ENCODE results near the gene BET1. TPM values are rescaled to one million over a fixed set of nuclear protein-coding genes. Genes with fewer than 3 reads are reported as not detected.

The BET1 gene
- total RNA-seq, 1 experiment from 2014 or later: 17.2 TPM

- Histone ChIP-seq H3K4me1 (ENCODE audit: control insufficient read depth in 1 of 2, insufficient read depth in 2 of 2, low read length in 2 of 2) (no peaks in the 10 kb centered on the region), H3K4me3 (replicated peaks in 1 of 2; ENCODE audit: low read depth in 1 of 2, low read length in 2 of 2) (no peak overlapping the region), H2AFZ (ENCODE audit: low read depth, low read length, poor library complexity, severe bottlenecking) (no peak overlapping the region), H3K9me3 (ENCODE audit: control insufficient read depth in 1 of 2, insufficient read depth in 1 of 2, low read depth in 1 of 2, low read length in 2 of 2) (no peaks in the 10 kb centered on the region), H3K9ac (ENCODE audit: low read length) (no peak overlapping the region), H3K27ac (ENCODE audit: low read depth, low read length) (no peak overlapping the region), H3K9me2 (ENCODE audit: insufficient read depth) (no peaks in the 10 kb centered on the region), H3K27me3 (ENCODE audit: insufficient read depth, low read length) (peaks cover 20% of the 10 kb centered on the region; the same call in 1 of the 2 replicates), H3K79me2 (ENCODE audit: insufficient read depth, low read length) (no peaks in the 10 kb centered on the region), H3K4me2 (ENCODE audit: low read length) (no peak overlapping the region), H3K36me3 (ENCODE audit: control insufficient read depth in 1 of 2, insufficient read depth in 2 of 2, low read length in 2 of 2) (no peaks in the 10 kb centered on the region), H4K20me1 (ENCODE audit: insufficient read depth) (no peaks in the 10 kb centered on the region)
- ChIA-PET CTCF (no interaction called here), POLR2A (no interaction called here), RAD21 (ENCODE audit: low non-redundant PET in 1 of 2, low total read pairs in 2 of 2, uncharacterized antibody in 2 of 2, unreplicated experiment in 2 of 2) (no interaction called here)
- DNase-seq (ENCODE audit: low read depth, low spot score): no peak
- intact Hi-C loops (cut with micrococcal nuclease): no loop called here
- ATAC-seq: no peak
- BruUV-seq (replicated peaks): no TSS peak
- TF ChIP-seq MAX (IDR thresholded peaks at IDR 0.05) (no peak), CBX3 (IDR thresholded peaks at IDR 0.05; ENCODE audit: low read depth) (no peak), EZH2 (IDR thresholded peaks at IDR 0.05) (no peak), CTCF (IDR thresholded peaks at IDR 0.05 in 2 of 3, conservative IDR thresholded peaks at IDR 0.05 in 1 of 3; ENCODE audit: borderline replicate concordance in 1 of 3, insufficient read depth in 1 of 3, low read depth in 2 of 3, low read length in 2 of 3) (no peak), CEBPB (IDR thresholded peaks at IDR 0.05; ENCODE audit: low read depth) (no peak), POLR2A (IDR thresholded peaks at IDR 0.05; ENCODE audit: borderline replicate concordance, extremely low read depth, insufficient read depth, insufficient read length) (no peak), FOSL1 (IDR thresholded peaks at IDR 0.05; ENCODE audit: low read depth) (no peak), RAD21 (IDR thresholded peaks at IDR 0.05; ENCODE audit: low read depth) (no peak), EZH2phosphoT487 (IDR thresholded peaks at IDR 0.05; ENCODE audit: borderline replicate concordance) (no peak), YY1 (IDR thresholded peaks at IDR 0.05; ENCODE audit: extremely low read depth, insufficient replicate concordance, low read depth, low read length) (no peak)
Observed at GRCh38 chr7:94042381-94042780, 38.2 kb upstream of the BET1 start.

All from HCT116 (cell line).